Activated CD4-positive, alpha-beta T cell treated with anti-CD3 and anti-CD28 coated beads, Interleukin-2, amount 50 U/mL, for 1 hour (primary cell): ENCODE measurements around the gene XRRA1.

Experiments used
- DNase-seq: peaks from one replicate; pipeline ENCODE4 v3.0.0-alpha.2; 2020

The XRRA1 gene

GRCh38 chr11:74949753-74950137, 854 bp upstream of the XRRA1 start:
- no peak for DNase-seq

- no peak for DNase-seq
Measured at GRCh38 chr11:74948546-74948897, 369 bp downstream of the XRRA1 start.

DNA sequence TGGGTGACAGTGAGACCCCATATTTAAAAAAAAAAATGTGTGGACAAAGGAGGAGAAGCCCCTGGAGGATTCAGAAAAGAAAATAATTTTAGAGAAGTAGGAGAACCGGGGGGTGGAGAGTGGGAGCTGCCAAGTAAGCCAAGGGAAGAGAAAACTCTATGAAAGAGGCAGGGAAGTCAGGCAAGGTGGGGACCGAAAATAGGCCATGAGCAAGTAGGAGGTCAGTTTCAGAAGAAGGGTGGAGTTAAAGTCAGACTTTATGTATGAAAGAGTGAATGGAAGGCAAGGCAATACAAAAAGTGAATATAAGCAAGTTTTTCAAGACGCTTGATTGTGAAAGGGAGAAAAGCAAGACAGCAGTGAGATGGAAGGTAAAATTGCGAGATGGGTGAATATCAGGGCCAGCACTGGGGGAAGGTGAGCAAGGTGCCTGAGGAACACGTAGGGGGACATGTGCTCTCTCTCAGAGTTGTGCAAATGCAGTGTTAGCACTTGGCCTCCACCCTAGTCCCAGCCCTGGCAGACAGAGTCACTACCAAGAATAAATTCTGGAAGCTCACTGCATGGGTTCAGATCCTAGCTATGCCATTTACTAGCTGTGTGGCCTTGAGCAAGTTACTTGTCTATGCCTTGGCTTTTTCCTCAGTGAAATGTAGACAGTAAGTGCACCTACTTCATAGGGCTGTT, 6.7 kb downstream of the XRRA1 start:
- no peak for DNase-seq

DNA sequence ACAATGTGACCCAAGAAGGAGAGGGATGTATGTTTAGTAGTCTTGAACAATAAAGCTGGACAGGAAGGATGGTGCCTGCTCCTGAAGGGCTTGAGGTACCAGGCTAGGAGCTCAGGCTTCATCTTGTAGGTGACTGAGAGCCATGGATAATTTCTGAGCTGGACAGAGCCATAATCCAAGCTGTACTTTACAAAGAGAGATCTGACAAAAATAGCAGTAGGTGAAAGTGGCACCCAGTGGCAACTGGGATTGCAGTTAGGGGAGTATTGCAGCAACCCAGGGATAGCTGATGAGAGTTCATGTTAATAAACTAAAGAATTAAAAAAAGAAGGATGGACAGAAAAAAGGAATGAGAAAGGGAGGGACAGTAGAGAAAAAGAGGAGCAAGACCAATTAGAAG, 7.4 kb downstream of the XRRA1 start:
- DNase-seq: no peak

- DNase-seq: no peak
Measured at GRCh38 chr11:74937696-74938475, 11.0 kb downstream of the XRRA1 start.

- DNase-seq: no peak
Measured at GRCh38 chr11:74936976-74937375, 11.9 kb downstream of the XRRA1 start.

- no peak for DNase-seq
Measured at GRCh38 chr11:74936087-74936486, 12.8 kb downstream of the XRRA1 start.

GRCh38 chr11:74935285-74935684, 13.6 kb downstream of the XRRA1 start:
- no peak for DNase-seq

DNA sequence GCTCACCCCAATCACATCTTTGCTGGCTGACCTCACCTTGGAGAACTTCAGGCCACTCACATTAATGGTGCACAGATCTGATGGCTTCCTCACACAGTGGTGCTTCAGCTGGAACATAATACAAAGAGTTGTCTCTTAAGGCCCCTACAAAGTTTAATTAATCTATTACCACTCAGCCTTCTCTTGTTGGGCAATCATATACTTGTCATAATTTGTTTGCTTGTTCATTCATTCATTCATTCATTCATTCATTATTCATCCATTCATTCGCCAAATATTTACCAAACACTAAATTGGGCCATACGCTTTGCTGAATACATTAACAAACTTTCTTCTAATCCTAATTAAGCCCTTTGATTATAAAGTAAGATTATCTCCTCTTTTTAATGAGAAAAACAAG, 15.1 kb downstream of the XRRA1 start:
- DNase-seq: no peak

GRCh38 chr11:74932797-74933196, 16.1 kb downstream of the XRRA1 start:
- no peak for DNase-seq

GRCh38 chr11:74932169-74932568, 16.7 kb downstream of the XRRA1 start:
- no peak for DNase-seq

DNA sequence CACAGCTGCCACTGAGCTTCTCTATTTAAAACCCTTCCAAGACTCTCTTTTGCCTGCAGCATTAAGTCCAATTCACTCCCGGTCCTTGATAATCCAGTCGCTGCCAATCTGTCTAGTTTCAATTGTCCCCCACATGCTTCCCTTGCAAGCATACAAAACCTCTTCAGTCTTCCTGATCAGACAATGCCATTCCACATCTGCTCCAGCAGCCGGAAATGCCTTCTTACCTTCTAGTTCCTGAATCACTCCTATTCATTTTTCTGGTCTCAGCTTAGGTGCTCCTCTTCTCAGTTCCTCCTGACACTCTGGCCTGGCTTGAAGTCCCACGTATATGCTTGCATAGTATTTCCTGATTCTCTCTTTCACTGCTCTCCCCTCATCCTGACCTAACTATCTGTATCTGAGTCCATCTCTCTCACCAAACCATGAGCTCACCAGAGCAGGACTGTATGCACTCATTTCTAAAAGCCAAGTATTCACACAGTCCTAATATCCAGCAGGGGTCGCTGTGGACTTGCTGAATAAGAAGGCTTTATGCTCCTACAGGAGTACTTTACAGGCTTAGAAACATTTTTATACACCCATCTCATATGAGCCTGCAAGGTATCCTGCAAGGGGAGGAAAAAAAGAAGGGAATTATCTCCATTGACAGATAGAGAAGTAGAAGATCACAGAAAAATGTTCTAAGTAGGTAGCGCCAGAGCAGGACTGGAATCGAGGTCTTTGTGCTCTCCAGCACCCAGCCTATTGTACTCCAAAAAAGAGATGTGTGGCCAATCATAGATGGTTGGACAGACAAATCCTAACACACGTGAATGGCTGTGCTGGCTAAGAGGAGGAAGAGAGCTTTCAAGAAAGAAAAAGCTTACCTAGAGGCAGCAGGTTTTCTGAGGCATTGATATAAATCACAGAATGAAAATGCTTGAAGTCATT, 19.2 kb downstream of the XRRA1 start:
- peak; percentile 57 for DNase-seq

- no peak for DNase-seq
Measured at GRCh38 chr11:74927496-74927895, 21.4 kb downstream of the XRRA1 start.

GRCh38 chr11:74926304-74927030, 22.4 kb downstream of the XRRA1 start:
- DNase-seq: no peak

DNA sequence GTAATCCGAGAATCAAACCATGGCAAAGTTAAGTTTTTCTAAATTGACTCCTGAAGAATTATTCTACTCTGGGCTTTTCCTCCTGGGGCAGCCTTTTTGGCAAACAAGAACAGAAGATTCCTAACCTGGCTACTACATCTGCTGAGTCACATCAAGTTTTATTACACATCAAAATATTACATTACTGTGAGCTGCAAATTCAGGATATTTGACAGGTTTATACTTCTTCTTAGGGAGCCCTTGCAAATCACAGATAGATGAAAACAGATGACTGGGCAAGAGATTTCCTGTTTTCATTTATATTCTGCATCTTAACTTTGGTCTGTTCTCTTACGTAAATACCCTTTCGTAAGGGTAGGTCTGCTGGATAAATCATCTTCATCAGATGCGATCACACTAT, 23.6 kb downstream of the XRRA1 start:
- DNase-seq: no peak

DNA sequence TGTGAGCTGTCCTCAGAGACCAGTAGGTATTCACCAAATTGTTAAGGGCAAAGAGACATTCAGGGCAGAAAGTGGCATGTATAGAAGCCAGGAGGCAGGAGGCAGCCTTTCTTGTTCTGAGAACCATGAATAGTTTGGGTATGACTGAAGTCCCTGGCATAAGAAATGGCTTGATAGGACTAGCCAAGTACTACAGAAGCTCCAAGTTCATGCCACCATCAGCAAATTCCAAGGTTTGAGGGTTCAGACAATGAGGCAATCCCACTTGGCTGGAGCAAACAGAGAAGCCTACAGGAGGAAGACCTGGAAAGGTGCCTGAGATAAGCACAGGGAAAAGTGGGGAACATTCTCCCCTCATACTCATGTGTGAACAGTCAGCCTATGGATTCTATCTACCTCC, 25.8 kb downstream of the XRRA1 start:
- DNase-seq: no peak

- no peak for DNase-seq
Measured at GRCh38 chr11:74909812-74910211, 39.1 kb downstream of the XRRA1 start.

DNA sequence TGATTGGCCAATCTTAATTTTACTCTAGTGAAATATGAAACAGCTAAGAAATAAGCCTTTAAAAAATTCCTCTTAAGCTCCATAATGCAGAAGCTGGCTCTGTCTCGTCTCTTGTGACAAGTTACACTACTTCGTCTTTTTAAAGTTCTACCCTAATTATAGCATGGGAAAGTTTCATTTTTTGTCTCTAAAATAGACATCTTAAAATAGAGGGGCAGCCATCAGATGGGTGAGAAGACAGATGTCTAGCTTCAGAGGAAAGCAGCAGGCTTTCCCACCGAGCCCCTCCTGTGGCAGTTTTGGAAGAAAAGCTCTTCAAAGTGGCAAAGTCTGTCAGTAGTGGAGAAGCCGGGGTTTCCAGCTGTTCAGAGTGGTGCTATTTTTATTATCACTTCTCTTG, 39.5 kb downstream of the XRRA1 start:
- DNase-seq: no peak

GRCh38 chr11:74905326-74905725, 43.6 kb downstream of the XRRA1 start:
- no peak for DNase-seq

- no peak for DNase-seq
Measured at GRCh38 chr11:74902342-74902741, 46.5 kb downstream of the XRRA1 start.

GRCh38 chr11:74896311-74896710, 52.6 kb downstream of the XRRA1 start:
- DNase-seq: no peak

DNA sequence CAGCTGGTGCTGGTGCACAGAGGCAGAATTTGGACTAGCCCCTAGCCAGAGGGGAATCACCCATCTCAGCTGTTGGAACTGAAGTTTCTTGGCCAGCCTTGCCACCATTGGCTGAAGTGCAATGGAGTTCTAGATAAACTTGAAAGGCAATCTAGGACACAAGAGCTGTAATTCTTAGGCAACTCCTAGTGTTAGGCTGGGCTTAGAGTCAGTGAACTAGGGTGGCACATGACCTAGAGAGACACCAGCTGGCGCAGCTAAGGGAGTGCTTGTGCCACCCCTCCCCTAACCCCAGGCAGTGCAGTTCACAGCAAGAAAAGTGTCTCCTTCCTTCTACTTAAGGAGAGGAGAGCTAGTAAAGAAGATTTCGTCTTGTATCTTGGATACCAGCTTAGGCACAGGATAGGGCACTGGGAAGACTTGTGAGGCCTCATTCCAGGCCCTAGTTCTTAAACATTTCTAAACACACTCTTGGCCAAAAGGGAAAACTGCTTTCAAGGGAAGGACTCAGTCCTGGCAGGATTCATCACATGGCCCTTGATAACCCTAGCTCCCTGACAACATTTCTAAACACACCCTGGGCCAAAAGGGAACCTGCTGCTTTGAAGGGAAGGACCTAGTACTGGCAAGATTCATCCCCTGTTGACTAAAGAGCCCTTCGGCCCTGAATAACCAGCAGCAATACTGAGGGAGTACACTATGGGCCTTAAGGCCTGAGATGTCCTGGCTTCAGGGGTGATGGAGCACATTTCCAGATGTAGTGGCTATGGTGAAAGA, 53.4 kb downstream of the XRRA1 start:
- no peak for DNase-seq
